Stimulated activated CD8-positive, alpha-beta memory T cell treated with anti-CD3 and anti-CD28 coated beads, Interleukin-15, amount 100 ng/mL, for 4 hours (primary cell): ENCODE results near the gene ATAD3C.
"Not testable (repeated sequence)": the region's sequence is repeated elsewhere in the genome, so short reads cannot be mapped to it uniquely, and the experiment has no call there.

Experiments used
- DNase-seq, 2 donors: peaks; one replicate each; pipeline ENCODE4 v3.0.0-alpha.2; 2020; ENCODE audit warnings: low read depth in 2 of 2

The ATAD3C gene

GRCh38 chr1:1472053-1472876, 22.8 kb downstream of the ATAD3C start:
- DNase-seq: peak in 1 of 2 donors; percentile 19

DNA sequence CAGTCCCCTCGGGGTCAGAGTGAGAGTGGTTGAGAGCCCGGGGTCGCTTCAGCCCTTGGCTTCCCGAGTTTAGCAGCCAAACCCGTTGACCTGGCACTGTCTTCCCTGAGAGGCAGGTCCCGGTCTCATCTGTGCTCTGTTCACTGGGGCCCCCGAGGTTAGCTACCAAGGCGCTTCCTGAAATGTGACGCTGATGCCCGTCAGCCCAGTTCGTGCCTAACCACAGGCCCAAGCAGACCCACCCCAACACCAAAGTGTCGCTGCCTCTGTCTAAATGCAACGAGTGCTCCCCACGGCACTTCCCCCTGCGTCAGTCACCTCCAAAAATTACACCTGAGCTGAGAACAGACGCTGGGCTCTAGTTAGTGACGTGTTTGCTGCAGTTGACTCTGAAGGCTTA, 26.5 kb downstream of the ATAD3C start:
- DNase-seq: not testable (repeated sequence)

GRCh38 chr1:1477206-1477605, 27.7 kb downstream of the ATAD3C start:
- no peak for DNase-seq

DNA sequence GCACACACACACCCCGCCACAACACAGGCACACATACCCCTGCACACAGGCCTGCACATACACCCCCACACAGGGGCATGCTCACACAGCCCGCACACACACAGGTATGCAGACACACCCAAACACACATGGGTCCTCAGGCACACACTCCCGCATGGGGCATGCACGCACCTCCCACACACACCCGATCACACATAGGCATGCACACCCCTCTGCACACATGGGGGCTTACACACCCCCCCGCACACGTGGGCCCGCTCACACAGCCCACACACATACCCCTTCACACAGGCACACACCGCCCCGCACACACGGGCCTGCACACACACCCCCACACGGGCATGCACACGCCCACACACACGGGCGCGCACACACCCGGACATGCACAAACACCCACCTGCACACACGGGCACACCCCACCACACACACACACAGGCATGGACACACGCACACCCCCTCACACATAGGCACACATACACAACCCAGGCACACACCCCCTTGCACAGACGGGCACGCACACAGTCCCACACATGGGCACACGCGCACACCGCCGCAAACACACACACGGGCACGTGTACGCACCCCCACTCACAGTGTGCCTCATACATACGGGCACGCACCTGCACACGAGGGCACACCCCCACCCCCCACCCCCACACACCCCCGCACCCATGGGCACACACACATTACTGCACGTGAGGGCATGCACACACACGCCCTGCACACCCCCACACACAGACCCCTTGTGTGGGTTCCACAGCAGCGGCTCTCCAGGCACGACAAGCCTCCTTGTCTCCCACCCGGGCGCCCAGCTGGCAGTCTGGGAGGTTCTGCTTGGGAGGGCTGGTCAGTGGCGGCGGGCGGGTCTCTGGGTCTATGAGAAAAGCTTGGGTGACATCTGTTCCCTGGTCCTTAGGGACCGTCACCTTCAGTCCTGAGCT, 30.3 kb downstream of the ATAD3C start:
- no peak for DNase-seq

GRCh38 chr1:1480488-1480867, 31.0 kb downstream of the ATAD3C start:
- DNase-seq: not testable (repeated sequence)

DNA sequence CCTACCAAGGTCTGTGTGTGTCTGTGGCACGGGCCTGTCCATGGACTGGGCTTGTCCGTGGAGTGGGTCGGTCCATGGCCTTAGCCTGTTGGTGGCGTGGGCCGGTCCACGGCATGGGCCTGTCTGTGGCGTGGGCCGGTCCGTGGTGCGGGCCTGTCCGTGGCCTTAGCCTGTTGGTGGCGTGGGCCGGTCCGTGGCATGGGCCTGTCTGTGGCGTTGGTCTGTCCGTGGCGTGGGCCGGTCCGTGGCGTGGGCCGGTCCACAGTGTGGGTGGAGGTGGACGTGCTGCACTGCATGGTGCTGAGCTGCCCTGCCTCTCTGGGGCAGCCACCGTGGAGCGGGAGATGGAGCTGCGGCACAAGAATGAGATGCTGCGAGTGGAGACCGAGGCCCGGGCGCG, 32.3 kb downstream of the ATAD3C start:
- DNase-seq: not testable (repeated sequence)

- no peak for DNase-seq
Measured at GRCh38 chr1:1482856-1483255, 33.4 kb downstream of the ATAD3C start.

DNA sequence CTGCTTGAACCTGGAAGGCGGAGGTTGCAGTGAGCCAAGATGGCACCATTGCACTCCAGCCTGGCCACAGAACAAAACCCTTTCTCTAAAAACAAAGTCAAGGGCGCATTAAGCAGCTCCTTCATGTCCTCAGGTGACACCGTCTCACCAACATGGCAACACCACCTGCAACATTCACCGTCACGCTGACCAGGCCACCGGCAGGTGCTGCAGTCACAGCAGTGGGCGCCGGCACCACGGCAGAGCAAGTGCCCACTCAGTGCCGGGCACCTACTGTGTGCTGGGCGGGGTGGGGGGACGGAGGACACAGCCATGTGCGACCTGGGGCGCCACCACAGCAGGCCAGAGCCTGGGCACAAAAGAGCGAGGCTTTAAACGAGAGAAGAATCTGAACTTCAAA, 34.2 kb downstream of the ATAD3C start:
- no peak for DNase-seq

DNA sequence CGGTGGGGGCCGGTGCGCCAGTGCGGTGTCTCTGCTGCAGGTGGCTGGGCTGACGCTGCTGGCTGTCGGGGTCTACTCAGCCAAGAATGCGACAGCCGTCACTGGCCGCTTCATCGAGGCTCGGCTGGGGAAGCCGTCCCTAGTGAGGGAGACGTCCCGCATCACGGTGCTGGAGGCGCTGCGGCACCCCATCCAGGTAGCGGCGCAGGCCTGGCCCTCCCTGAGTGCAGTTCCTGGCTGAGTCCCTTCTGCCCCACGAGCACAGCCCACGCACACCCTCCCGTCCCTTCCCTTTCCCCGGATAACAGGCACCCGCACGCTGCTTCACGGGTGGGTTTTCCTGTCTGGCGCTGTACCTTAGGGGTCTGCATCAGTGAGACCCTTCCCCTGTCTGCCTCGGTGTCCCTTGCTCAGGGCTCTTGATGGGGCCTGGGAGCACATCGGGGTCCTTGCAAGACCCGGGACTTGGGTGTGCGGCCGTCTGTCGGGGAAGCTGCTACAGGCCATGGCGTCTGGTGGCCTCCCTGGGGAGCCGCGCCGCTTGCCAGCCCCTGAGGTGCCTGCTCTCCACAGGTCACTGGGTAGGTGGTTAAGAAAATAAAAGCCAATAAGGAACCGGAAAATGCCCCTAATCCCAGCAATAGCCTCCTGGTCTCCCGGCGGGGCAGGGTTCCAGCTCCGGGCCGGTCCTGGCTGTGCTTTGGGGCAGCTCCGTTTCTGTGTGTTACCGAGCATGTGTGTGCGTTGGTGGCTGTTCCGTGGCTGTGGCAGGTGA, 35.7 kb downstream of the ATAD3C start:
- not testable (repeated sequence) for DNase-seq

DNA sequence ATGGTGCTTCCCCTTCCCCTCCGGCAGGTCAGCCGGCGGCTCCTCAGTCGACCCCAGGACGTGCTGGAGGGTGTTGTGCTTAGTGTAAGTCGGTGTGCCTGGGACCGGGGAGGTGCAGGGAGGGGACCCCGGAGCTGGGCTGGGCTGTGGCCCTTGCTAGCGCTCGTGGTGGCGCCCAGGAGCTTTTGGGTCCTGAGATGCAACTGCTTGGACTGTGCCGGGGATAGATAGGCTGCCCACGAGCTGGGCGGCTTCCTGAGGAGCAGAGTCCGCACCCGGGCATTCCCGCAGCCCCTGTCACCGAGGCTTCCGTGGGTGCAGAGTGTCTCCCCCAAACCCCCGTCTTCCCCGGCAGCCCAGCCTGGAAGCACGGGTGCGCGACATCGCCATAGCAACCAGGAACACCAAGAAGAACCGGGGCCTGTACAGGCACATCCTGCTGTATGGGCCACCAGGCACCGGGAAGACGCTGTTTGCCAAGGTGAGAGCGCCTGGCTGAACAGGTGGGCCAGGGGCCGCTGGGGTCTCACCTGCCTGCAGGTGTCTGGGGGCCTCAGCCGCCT, 36.3 kb downstream of the ATAD3C start:
- not testable (repeated sequence) for DNase-seq

DNA sequence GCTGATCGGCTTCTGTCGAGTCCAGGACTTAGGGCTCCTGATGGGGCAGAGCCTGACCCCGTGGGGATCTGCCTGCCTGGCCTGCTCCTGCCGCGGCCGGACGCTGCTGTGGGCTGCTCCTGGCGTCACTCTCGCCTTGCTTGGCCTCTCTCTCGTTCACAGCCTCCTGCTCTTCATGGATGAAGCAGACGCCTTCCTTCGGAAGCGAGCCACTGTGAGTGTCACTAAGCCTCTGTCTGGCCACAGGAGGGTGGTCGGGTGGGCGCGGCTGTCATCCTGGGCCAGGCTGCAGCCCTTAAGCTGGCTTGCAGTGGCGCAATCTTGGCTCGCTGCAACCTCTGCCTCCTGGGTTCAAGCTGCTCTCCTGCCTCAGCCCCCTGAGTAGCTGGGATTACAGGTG, 38.2 kb downstream of the ATAD3C start:
- no peak for DNase-seq

DNA sequence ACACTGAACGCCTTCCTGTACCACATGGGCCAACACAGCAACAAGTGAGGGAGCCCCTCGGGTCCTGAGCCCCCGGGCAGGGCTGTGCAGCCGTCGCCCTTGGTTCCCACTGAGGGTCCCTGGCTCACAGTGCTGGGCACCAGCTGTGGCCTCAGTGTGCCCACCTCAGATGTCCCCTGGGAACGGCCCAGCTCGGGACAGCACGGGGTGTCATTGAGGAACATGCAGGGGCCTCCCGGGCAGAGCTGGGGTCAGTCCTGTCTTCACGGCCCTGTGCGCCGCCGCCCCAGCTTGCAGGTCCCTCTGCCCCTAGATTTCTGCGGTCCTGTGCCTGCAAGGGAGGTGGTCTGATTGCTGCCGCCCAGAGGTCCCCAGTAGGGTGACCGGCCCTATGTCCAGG, 39.7 kb downstream of the ATAD3C start:
- no peak for DNase-seq

DNA sequence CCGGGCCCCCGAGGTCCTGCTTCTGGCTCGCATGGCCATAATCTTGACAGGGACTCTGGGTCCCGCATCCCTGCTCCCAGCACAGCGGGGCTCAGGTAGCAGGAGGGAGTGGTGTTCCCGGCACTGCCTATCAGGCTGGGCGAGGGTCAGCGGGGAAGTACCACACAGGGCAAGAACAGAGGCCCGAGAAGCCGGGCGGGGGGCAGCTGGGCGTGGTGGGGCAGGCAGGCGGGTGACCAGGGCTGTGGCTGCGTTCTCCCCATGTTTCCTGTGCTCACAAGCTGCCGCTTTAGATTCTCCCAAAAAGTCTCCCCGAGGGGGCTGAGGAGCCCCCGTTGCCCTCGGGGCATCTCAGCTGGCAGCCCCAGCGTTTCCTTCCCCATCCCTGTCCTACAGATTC, 40.4 kb downstream of the ATAD3C start:
- no peak for DNase-seq

DNA sequence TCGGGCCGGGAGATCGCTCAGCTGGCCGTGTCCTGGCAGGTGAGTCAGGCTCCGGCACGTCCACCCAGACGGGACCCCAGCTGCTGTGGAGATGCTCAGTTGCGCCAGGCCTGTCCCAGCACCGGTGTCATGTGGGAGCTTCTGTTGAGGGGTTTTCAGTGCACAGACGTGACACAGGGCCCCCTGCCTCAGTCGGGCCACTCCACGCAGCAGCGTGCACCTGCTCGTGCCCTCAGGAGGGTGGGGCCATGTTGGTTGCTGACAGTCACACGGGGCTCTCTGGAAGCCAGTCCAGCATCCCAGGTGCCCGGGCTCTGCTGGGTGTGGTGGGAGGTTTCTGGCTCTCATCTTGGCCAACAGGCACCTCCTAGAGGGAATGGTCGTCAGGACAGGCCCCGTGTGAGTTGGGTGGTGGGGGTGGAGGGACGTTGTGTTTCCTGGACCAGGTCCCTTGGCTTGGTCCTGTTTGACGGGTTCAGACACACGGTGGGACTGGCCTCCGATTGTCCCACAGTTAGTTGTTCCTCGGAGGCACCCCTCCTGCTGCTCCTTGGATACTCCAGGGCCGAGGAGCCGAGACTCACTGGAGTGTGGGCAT, 41.2 kb downstream of the ATAD3C start:
- no peak for DNase-seq

GRCh38 chr1:1491601-1492000, 42.1 kb downstream of the ATAD3C start:
- DNase-seq: no peak

- not testable (repeated sequence) for DNase-seq
Measured at GRCh38 chr1:1494311-1494710, 44.8 kb downstream of the ATAD3C start.

- not testable (repeated sequence) for DNase-seq
Measured at GRCh38 chr1:1495461-1495975, 46.0 kb downstream of the ATAD3C start.

GRCh38 chr1:1504777-1505365, 55.4 kb downstream of the ATAD3C start:
- peak; percentile 27 to 38 for DNase-seq

GRCh38 chr1:1505366-1505798, 55.9 kb downstream of the ATAD3C start:
- DNase-seq: not testable (repeated sequence)

- not testable (repeated sequence) for DNase-seq
Measured at GRCh38 chr1:1505801-1506200, 56.3 kb downstream of the ATAD3C start.
